ENCODE results near the gene SNTG2.

Gene SNTG2

GRCh38 chr2:1147873-1148612 lies 197.4 kb downstream of the SNTG2 start:
- DNase-seq (ENCODE audit: low read depth in 2 of 2), result no peak

- DNase-seq (ENCODE audit: low read depth in 2 of 2), result no peak
Measured at GRCh38 chr2:1150724-1151511, 200.3 kb downstream of the SNTG2 start.

GRCh38 chr2:1152375-1152774 lies 201.7 kb downstream of the SNTG2 start:
- DNase-seq (ENCODE audit: low read depth in 2 of 2), result no peak

- no peak for DNase-seq (ENCODE audit: low read depth in 2 of 2)
Measured at GRCh38 chr2:1153920-1154319, 203.3 kb downstream of the SNTG2 start.

- no peak for DNase-seq (ENCODE audit: low read depth in 2 of 2)
Measured at GRCh38 chr2:1154710-1155594, 204.3 kb downstream of the SNTG2 start.

GRCh38 chr2:1156059-1156458 lies 205.4 kb downstream of the SNTG2 start:
- no peak for DNase-seq (ENCODE audit: low read depth in 2 of 2)

- DNase-seq (ENCODE audit: low read depth in 2 of 2), result no peak
Measured at GRCh38 chr2:1156531-1156930, 205.9 kb downstream of the SNTG2 start.

GRCh38 chr2:1157107-1157506 lies 206.5 kb downstream of the SNTG2 start:
- DNase-seq (ENCODE audit: low read depth in 2 of 2), result no peak

GRCh38 chr2:1159013-1159412 lies 208.4 kb downstream of the SNTG2 start:
- no peak for DNase-seq (ENCODE audit: low read depth in 2 of 2)

- no peak for DNase-seq (ENCODE audit: low read depth in 2 of 2)
Measured at GRCh38 chr2:1162246-1162645, 211.6 kb downstream of the SNTG2 start.

- no peak for DNase-seq (ENCODE audit: low read depth in 2 of 2)
Measured at GRCh38 chr2:1162768-1163584, 212.3 kb downstream of the SNTG2 start.

- DNase-seq (ENCODE audit: low read depth in 2 of 2), result no peak
Measured at GRCh38 chr2:1166976-1167375, 216.3 kb downstream of the SNTG2 start.

- no peak for DNase-seq (ENCODE audit: low read depth in 2 of 2)
Measured at GRCh38 chr2:1168846-1169245, 218.2 kb downstream of the SNTG2 start.

- no peak for DNase-seq (ENCODE audit: low read depth in 2 of 2)
Measured at GRCh38 chr2:1169291-1169949, 218.8 kb downstream of the SNTG2 start.

GRCh38 chr2:1170241-1170640 lies 219.6 kb downstream of the SNTG2 start:
- no peak for DNase-seq (ENCODE audit: low read depth in 2 of 2)

- DNase-seq (ENCODE audit: low read depth in 2 of 2), result no peak
Measured at GRCh38 chr2:1170711-1171110, 220.1 kb downstream of the SNTG2 start.

GRCh38 chr2:1173528-1173927 lies 222.9 kb downstream of the SNTG2 start:
- no peak for DNase-seq (ENCODE audit: low read depth in 2 of 2)

- no peak for DNase-seq (ENCODE audit: low read depth in 2 of 2)
Measured at GRCh38 chr2:1181893-1182292, 231.2 kb downstream of the SNTG2 start.

GRCh38 chr2:1183300-1183699 lies 232.7 kb downstream of the SNTG2 start:
- no peak for DNase-seq (ENCODE audit: low read depth in 2 of 2)

- DNase-seq (ENCODE audit: low read depth in 2 of 2), result no peak
Measured at GRCh38 chr2:1186421-1186820, 235.8 kb downstream of the SNTG2 start.

GRCh38 chr2:1187189-1187588 lies 236.5 kb downstream of the SNTG2 start:
- DNase-seq (ENCODE audit: low read depth in 2 of 2), result no peak

Data from stimulated activated CD8-positive, alpha-beta memory T cell treated with anti-CD3 and anti-CD28 coated beads, Interleukin-7, amount 100 ng/mL, for 4 hours (primary cell).